Lower leg skin (tissue), 4 donors: Measurements from ENCODE around the gene KRTAP10-10. TPM values are rescaled to one million over a fixed set of nuclear protein-coding genes. Genes with fewer than 3 reads are reported as not detected.
"Not testable (repeated sequence)": the region's sequence is repeated elsewhere in the genome, so short reads cannot be mapped to it uniquely, and the experiment has no call there.

Source experiments
- DNase-seq, 2 donors: peaks; one replicate each; pipeline ENCODE4 v3.0.0-alpha.2; 2019; ENCODE audit warnings: low spot score in 2 of 2
- H3K4me3 ChIP-seq: fragments of 200-600 bp; sonication (generic); 2 replicates; pipeline ENCODE4 v1.5.1; 2017; ENCODE audit warnings: mild to moderate bottlenecking, low read depth; ENCODE audit not compliant: poor library complexity, severe bottlenecking
- CTCF ChIP-seq, 3 donors: fragments of 450-650 bp; IDR thresholded peaks; one replicate each; pipeline ENCODE4 v1.5.1; 2016; ENCODE audit warnings: antibody characterized with exemption in 3 of 3, mild to moderate bottlenecking in 3 of 3, moderate library complexity in 2 of 3
- POLR2A ChIP-seq, 2 donors: fragments of 450-650 bp; IDR thresholded peaks; one replicate each; pipeline ENCODE4 v1.6.1; 2016 to 2017; ENCODE audit warnings: antibody characterized with exemption in 2 of 2, mild to moderate bottlenecking in 1 of 2, moderate library complexity in 1 of 2
- WGBS, 2 donors: methylation state at CpG; one replicate each; pipeline ENCODE4 v1.1.5; 2018; 5-methylcytosine and 5-hydroxymethylcytosine counted together
- intact Hi-C: fragments of 100-400 bp; cut with DNase I; formaldehyde crosslinking; loops from one replicate; pipeline ENCODE4 v1.15.0; 2023; ENCODE audit warnings: low total_unique reads
- total RNA-seq, 4 donors: library from RNA; depleted of rRNA; stranded (reverse); fragments of >200 nt; gene quantifications; one replicate each; pipeline ENCODE4 v1.1.0, GENCODE V29; 2016

The KRTAP10-10 gene
- total RNA-seq, 4 donors from 2014 or later = 5.3 TPM; not detected in 3

GRCh38 chr21:44598061-44598460 is 39.1 kb upstream of the KRTAP10-10 start:
- H3K4me3 ChIP-seq = no peak overlapping the region
- peak in 1 of 2 donors; percentile 28 for DNase-seq
- intact Hi-C loops = no loop called here
- TF ChIP-seq CTCF (IDR thresholded peaks at IDR 0.05) (no peak), POLR2A (IDR thresholded peaks at IDR 0.05) (no peak)
- WGBS, 2 donors = 82 to 84% methylated on average over 11 of the region's 11 CpGs

GRCh38 chr21:44599264-44600029 is 37.7 kb upstream of the KRTAP10-10 start:
- H3K4me3 ChIP-seq = no peak overlapping the region
- DNase-seq = peak in 1 of 2 donors; percentile 59
- 86 to 89% methylated on average over 8 of the region's 8 CpGs for WGBS, 2 donors
- intact Hi-C loops = no loop called here
- TF ChIP-seq CTCF (IDR thresholded peaks at IDR 0.05) (no peak), POLR2A (IDR thresholded peaks at IDR 0.05) (no peak)

- 67 to 83% methylated on average over 15 to 18 of the region's 23 CpGs for WGBS, 2 donors
- intact Hi-C loops, DNase-seq: not testable (repeated sequence)
Measured at GRCh38 chr21:44600118-44600978, 36.8 kb upstream of the KRTAP10-10 start, which contains the start of gene KRTAP10-7. KRTAP10-7 (plus strand) TSS chr21:44600597; CDS start chr21:44600622, 25 bp downstream.

GRCh38 chr21:44601091-44601490 is 36.1 kb upstream of the KRTAP10-10 start:
- DNase-seq, intact Hi-C loops, H3K4me3 ChIP-seq: not testable (repeated sequence)
- 57 to 67% methylated on average over 5 to 10 of the region's 10 CpGs for WGBS, 2 donors

More at GRCh38 chr21:44600118-44600978, 36.8 kb upstream of the KRTAP10-10 start, which contains the start of gene KRTAP10-7:
- H3K4me3 ChIP-seq = not testable (repeated sequence)

- peak in 1 of 2 donors; percentile 68 for DNase-seq
- no peak overlapping the region for H3K4me3 ChIP-seq
- intact Hi-C loops = no loop called here
- no peak for TF ChIP-seq POLR2A (IDR thresholded peaks at IDR 0.05)
- no peak for TF ChIP-seq CTCF (IDR thresholded peaks at IDR 0.05)
- WGBS, 2 donors = 74 to 82% methylated on average over 22 to 23 of the region's 23 CpGs
Measured at GRCh38 chr21:44601596-44602462, 35.3 kb upstream of the KRTAP10-10 start.

- 74 to 84% methylated on average over 17 to 20 of the region's 21 CpGs for WGBS, 2 donors
- TF ChIP-seq POLR2A (IDR thresholded peaks at IDR 0.05) (no peak), CTCF (IDR thresholded peaks at IDR 0.05) (no peak)
- no peak overlapping the region for H3K4me3 ChIP-seq
- intact Hi-C loops = no loop called here
- no peak for DNase-seq
Measured at GRCh38 chr21:44602463-44602850, 34.7 kb upstream of the KRTAP10-10 start.
